KMS-11 (cell line): ENCODE measurements around the gene ZNRF3.

Source experiments
- H2AFZ ChIP-seq: fragments of 200-600 bp; sonication (generic); 2 replicates; pipeline ENCODE4 v1.6.1; 2016; ENCODE audit warnings: antibody characterized with exemption, mixed run types, low read depth
- H3K27ac ChIP-seq: fragments of 200-600 bp; sonication (generic); 2 replicates; pipeline ENCODE4 v1.6.1; 2016; ENCODE audit warnings: mild to moderate bottlenecking, mixed run types
- H3K27me3 ChIP-seq: fragments of 200-600 bp; sonication (generic); 2 replicates; pipeline ENCODE4 v1.6.1; 2017; ENCODE audit warnings: mild to moderate bottlenecking, low read depth, mixed run types, moderate library complexity; ENCODE audit not compliant: insufficient read depth
- H3K36me3 ChIP-seq: fragments of 200-600 bp; sonication (generic); 2 replicates; pipeline ENCODE4 v1.6.1; 2017; ENCODE audit warnings: mild to moderate bottlenecking, mixed run types; ENCODE audit not compliant: insufficient read depth
- H3K4me1 ChIP-seq: fragments of 200-600 bp; sonication (generic); 2 replicates; pipeline ENCODE4 v1.6.1; 2016; ENCODE audit warnings: mild to moderate bottlenecking, low read depth, mixed run types; ENCODE audit not compliant: poor library complexity, severe bottlenecking
- H3K4me2 ChIP-seq: fragments of 200-600 bp; sonication (generic); 2 replicates; pipeline ENCODE4 v1.7.0; 2016; ENCODE audit warnings: mild to moderate bottlenecking, mixed run types
- H3K4me3 ChIP-seq: fragments of 200-600 bp; sonication (generic); IDR thresholded peaks from 2 replicates; pipeline ENCODE4 v1.6.1; 2017; ENCODE audit warnings: low read depth, low read length, mixed read lengths; ENCODE audit not compliant: insufficient read depth
- H3K79me2 ChIP-seq: fragments of 200-600 bp; sonication (generic); 2 replicates; pipeline ENCODE4 v1.6.1; 2016; ENCODE audit warnings: low read depth, mixed run types; ENCODE audit not compliant: insufficient read depth
- H3K9ac ChIP-seq: fragments of 200-600 bp; sonication (generic); 2 replicates; pipeline ENCODE4 v1.6.1; 2016; ENCODE audit warnings: mild to moderate bottlenecking, mixed run types
- H4K20me1 ChIP-seq: fragments of 200-600 bp; sonication (generic); 2 replicates; pipeline ENCODE4 v1.6.1; 2016; ENCODE audit warnings: mild to moderate bottlenecking, mixed run types; ENCODE audit not compliant: insufficient read depth
- CTCF ChIP-seq: fragments of 200-600 bp; sonication (generic); conservative IDR thresholded peaks from 2 replicates; pipeline ENCODE4 v1.6.1; 2017; ENCODE audit warnings: low read depth, mild to moderate bottlenecking, antibody characterized with exemption, low read length, moderate library complexity, mixed read lengths

ZNRF3 gene

GRCh38 chr22:28894807-28895206 is 11.4 kb downstream of the ZNRF3 start:
- no peak for TF ChIP-seq CTCF
- Histone ChIP-seq H3K36me3 (no peaks in the 10 kb centered on the region), H3K4me2 (no peak overlapping the region), H3K79me2 (peaks cover 18% of the 10 kb centered on the region; the same call in 1 of the 2 replicates), H3K27me3 (no peaks in the 10 kb centered on the region), H3K27ac (no peak overlapping the region), H3K4me3 (no peak overlapping the region), H3K4me1 (peaks cover 9% of the 10 kb centered on the region), H3K9ac (no peak overlapping the region), H4K20me1 (no peaks in the 10 kb centered on the region), H2AFZ (no peak overlapping the region)

GRCh38 chr22:28896611-28897010 is 13.2 kb downstream of the ZNRF3 start:
- H3K36me3 ChIP-seq, result no peaks in the 10 kb centered on the region
- H3K79me2 ChIP-seq, result peaks cover 15% of the 10 kb centered on the region; the same call in 1 of the 2 replicates
- H3K27ac ChIP-seq, result no peak overlapping the region
- peaks cover 3% of the 10 kb centered on the region; the same call in 1 of the 2 replicates for H4K20me1 ChIP-seq
- H3K4me1 ChIP-seq, result peaks cover 9% of the 10 kb centered on the region
- H3K4me2 ChIP-seq, result no peak overlapping the region
- H2AFZ ChIP-seq, result no peak overlapping the region
- no peak overlapping the region for H3K9ac ChIP-seq
- no peaks in the 10 kb centered on the region for H3K27me3 ChIP-seq
- no peak for TF ChIP-seq CTCF
- H3K4me3 ChIP-seq, result no peak overlapping the region

GRCh38 chr22:28898233-28898629 is 14.9 kb downstream of the ZNRF3 start:
- peaks cover 9% of the 10 kb centered on the region for H3K4me1 ChIP-seq
- H3K9ac ChIP-seq, result no peak overlapping the region
- no peaks in the 10 kb centered on the region for H3K27me3 ChIP-seq
- H3K4me3 ChIP-seq, result no peak overlapping the region
- no peaks in the 10 kb centered on the region for H3K36me3 ChIP-seq
- H3K79me2 ChIP-seq, result peaks cover 8% of the 10 kb centered on the region; the same call in 1 of the 2 replicates
- no peak overlapping the region for H2AFZ ChIP-seq
- H3K27ac ChIP-seq, result no peak overlapping the region
- TF ChIP-seq CTCF, result no peak
- H3K4me2 ChIP-seq, result no peak overlapping the region
- H4K20me1 ChIP-seq, result peaks cover 6% of the 10 kb centered on the region; the same call in 1 of the 2 replicates

- H3K4me2 ChIP-seq, result no peak overlapping the region
- no peak overlapping the region for H2AFZ ChIP-seq
- H3K79me2 ChIP-seq, result peaks cover 4% of the 10 kb centered on the region; the same call in 1 of the 2 replicates
- H3K9ac ChIP-seq, result no peak overlapping the region
- H3K4me3 ChIP-seq, result no peak overlapping the region
- H3K4me1 ChIP-seq, result peaks cover 9% of the 10 kb centered on the region
- H4K20me1 ChIP-seq, result peaks cover 6% of the 10 kb centered on the region; the same call in 1 of the 2 replicates
- no peaks in the 10 kb centered on the region for H3K27me3 ChIP-seq
- H3K36me3 ChIP-seq, result no peaks in the 10 kb centered on the region
- no peak overlapping the region for H3K27ac ChIP-seq
- TF ChIP-seq CTCF, result no peak
Measured at GRCh38 chr22:28899199-28899853, 16.0 kb downstream of the ZNRF3 start.
